ENCODE data around the gene KIF5A.

KIF5A gene

DNA sequence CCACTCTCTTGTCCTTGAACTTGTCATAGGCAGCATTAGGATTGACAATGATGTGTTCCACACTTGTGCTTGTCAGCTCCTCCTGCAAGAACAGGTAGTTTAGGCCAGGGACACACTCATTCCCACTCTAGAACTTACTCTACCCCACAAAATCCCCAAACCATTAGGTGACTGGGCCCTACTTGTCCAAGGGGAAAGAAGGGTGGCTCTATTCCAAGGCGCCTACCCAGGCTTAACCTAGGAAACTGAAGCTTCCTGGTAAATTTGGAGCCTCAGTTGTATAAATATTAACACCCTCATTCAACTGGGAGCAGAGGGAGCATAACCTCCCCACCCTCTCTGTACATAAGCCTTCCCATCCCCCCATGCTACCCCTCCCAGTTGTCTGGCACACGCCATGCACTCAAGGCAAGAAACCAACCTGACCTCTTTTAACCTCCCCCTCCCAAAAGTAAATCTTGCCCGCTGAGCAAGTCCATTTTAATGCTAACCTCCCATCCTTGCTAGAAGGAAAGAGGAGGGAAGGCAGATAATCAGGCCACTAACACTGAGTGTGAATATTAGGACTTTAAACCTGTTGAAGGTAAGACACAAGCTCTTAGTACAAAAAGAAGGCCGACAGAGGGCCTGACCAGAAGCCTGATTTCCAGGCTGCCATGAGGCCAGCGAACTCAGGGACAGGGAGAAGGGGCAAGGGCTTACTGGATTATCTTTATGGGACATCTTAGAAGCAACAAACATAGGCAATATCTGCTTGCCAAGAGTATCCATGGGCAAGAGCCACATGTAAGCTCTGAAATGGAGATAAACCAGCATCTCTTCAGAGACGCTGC, 13.9 kb upstream of the KIF5A start:
- no peak for DNase-seq

DNA sequence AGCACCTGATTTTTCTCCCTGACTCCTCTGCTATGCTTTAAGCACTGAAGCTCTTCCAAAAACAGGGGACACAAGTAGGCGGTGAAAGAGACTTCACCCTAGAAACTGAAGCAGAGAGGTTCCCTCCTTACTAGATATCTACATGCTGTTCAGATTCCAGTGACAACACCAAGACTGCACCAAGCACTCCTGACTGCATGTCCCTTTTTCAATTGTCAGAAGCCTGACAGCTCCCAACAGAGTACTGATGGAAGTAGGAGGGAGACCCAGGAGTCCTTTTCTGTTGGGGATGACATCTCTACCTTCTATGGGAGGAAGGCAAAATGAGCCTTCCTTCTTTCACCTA, 13.3 kb upstream of the KIF5A start:
- no peak for DNase-seq

DNA sequence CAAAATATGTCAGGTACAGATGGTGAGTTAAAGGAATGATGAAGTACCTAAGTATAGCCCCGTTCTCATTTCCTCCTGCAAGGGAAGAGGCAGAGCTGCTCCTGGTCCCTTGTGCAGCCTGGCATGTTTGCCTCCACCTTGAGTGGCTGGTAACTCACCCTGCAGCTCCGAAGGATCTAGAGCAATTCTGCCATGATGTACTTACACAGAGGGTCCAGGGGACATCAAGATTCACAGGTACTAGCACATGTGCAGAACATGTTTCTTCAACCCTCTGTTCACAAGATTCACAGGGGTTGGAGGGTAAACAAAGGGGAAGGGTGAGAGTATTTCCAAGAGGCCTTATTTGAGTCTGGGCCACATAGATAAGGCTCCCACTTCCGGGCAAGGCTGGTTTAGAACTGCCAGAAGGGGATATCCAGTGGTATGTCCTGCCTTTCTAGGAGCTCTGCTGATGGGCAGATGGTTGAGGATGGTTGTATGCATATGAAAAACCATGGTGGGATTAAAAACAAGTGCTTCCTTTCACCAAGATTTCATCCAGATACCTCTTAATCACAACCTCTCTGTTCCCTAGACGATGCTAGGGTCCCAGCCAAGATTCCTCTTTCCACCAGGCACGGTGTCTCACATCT, 10.6 kb upstream of the KIF5A start:
- no peak for DNase-seq

DNA sequence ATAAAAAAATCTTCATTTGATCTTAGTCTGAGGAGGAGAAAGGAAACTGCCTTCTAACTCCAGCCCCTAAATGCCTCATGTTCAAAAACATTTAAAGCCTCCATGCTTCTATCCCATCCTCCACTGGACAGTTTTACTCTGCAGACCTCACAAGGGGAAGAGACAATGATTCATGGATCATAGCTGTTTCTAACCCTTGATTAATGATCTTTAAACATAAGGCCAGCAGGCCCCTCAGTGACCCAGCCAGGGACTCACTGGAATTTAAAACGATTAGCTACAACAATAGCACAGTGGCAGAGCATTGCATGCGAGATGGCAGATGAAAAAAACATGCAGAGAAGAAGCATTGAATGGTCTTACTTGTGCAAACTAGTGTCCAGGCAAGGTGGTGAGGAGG, 8.8 kb upstream of the KIF5A start:
- DNase-seq: no peak

- no peak for DNase-seq
Measured at GRCh38 chr12:57541717-57542116, 8.1 kb upstream of the KIF5A start.

DNA sequence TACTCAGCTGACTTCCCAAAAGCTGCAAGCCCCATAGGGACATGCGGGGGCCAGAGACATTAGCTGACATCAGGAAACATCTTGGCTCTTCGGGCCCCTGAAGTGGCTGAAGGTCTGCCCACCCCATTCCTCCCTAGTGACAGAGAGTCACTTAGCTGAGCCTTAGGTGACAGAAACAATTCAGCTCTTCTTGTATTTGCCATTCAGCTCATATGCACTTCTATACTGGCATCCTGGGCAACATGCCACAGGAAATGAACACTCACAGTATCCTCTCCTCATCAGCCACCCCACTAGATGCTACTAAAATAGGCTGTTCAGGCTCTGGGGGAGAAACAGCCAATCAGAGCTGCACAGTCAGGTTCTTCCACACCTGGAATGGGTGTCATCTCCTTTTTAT, 6.3 kb upstream of the KIF5A start:
- DNase-seq: no peak

- no peak for DNase-seq
Measured at GRCh38 chr12:57545809-57546437, 3.9 kb upstream of the KIF5A start.

- DNase-seq: peak; percentile 79 to 92 (median 88)
Measured at GRCh38 chr12:57546438-57547287, 3.2 kb upstream of the KIF5A start, which contains the start of gene DCTN2. TSS of gene DCTN2 (minus strand) at chr12:57547192. CDS start at chr12:57547063, 129 bp downstream.

- no peak for DNase-seq
Measured at GRCh38 chr12:57547288-57548012, 2.4 kb upstream of the KIF5A start.

GRCh38 chr12:57548013-57548315, 1.9 kb upstream of the KIF5A start:
- no peak for DNase-seq

DNA sequence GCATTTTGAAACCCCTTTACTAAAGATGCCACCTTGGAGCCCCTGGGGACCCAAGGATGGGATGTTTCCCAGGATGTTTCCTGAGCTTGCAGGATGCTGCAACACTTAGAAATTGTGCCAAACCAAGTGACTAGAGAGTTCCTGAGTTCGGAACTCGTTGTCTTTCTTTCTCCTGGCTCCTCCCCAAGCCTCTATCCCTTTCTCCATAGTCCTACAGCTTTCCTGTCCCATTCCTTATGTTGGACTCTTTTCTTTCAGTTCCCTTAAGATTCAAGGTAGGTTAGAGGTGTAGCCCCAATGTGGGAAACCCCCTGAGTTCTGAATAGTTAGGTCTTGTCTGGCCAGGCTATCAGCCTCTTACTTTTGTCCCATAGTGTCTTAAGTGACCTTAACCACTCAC, 1.4 kb upstream of the KIF5A start:
- no peak for DNase-seq

GRCh38 chr12:57549203-57549908, 488 bp upstream of the KIF5A start:
- no peak for DNase-seq

- no peak for DNase-seq
Measured at GRCh38 chr12:57550641-57551549, 1.1 kb downstream of the KIF5A start.

GRCh38 chr12:57551637-57552305, 1.9 kb downstream of the KIF5A start:
- no peak for DNase-seq

GRCh38 chr12:57552306-57552651, 2.4 kb downstream of the KIF5A start:
- DNase-seq: no peak

- DNase-seq: no peak
Measured at GRCh38 chr12:57552835-57553313, 3.0 kb downstream of the KIF5A start.

DNA sequence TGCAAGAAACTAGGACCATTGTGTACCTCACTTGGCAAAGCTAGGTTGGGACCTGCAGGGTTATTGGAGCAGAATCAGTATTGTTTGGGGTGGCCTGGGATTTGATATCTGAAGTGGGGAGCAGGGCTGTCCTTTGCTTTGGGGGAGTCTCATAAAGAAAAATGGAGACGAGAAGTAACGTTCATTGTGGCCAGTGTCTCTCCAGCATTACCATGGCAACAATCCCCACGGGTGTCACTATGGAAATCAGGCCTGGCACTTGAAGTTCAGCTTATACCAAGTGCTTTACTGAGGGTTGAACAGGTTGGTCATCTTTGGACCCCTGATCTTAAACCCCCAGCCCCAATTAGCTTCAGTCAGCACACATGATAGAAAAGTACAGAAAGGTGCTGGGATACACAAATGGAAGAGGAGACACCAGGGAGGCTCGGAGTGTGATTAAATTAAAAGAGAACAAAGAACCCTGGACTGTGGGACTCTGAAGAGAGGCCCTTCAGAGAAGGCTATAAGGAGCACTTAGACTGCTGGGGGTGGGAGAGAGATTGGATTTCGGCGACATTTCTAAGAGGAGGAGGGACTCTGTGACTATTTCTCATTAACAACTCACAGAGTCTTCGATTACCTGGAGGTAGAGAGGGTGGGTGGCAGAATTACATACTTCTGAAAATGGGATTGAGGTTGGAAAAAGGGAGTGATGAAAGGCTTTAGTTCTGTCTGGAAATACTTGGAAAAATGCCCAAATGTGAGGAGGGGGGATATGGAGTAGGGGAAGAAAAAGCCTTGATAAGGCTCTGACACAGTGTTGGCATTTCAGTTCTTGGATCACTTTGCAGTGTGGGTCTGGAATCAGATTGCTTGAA, 3.7 kb downstream of the KIF5A start:
- DNase-seq: no peak

DNA sequence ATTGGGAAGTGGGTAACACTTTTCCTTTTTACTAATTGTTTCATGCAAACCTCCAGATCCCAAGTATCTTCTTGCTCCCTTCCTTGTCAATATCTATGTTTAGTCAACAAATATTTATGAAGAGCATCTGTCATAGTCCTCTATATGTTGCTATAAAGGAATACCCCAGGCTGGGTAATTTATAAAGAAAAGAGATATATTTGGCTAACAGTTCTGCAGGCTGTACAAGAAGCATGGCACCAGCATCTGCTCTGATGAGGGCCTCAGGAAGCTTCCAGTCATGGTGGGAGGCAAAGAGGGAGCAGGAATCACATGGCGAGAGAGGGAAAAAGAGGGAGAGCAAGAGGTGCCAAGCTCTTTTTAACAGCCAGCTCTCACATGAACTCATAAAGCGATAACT, 4.6 kb downstream of the KIF5A start:
- no peak for DNase-seq

- no peak for DNase-seq
Measured at GRCh38 chr12:57554897-57555296, 5.1 kb downstream of the KIF5A start.
